Epithelial cell of proximal tubule (primary cell): ENCODE measurements around the gene ARL4D. TPM values are rescaled to one million over a fixed set of nuclear protein-coding genes. Genes with fewer than 3 reads are reported as not detected.

ENCODE experiments used
- DNase-seq: peaks from one replicate; pipeline ENCODE4 v3.0.0-alpha.2; 2011; ENCODE audit warnings: low read depth
- H3K4me3 ChIP-seq: 2 replicates; pipeline ENCODE4 v1.5.1; 2011; ENCODE audit warnings: low read depth, mild to moderate bottlenecking, low read length
- total RNA-seq: library from RNA; depleted of rRNA; stranded (reverse); fragments of >200 nt; gene quantifications from 2 replicates; pipeline ENCODE4 v1.2.3, GENCODE V29; 2015
- TF ChIP-seq, protein P1 (sequence below): conservative IDR thresholded peaks from 2 replicates; pipeline ENCODE4 v1.5.1; 2012; ENCODE audit warnings: low read depth, mild to moderate bottlenecking, low read length

ARL4D gene
- total RNA-seq, 1 donor from 2014 or later = 5.8 TPM

DNA sequence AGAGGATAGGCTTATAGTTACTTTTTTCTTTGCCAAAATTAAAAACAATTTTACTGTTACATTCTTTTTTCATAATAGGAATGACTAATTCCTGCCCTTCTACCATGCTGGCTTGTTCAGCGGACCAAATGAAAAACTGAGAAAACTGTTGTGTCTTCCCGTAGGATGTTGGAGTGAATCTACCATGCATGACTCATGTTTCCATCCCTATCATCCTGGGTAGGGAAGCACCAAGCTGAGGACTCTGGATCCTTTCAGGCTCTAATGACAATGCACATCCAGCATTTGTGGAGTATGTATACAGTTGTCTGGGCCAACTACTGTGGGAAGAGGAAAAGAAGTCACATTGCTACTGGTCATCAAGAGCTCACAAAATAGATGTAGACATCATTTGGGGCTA lies 43.9 kb downstream of the ARL4D start:
- TF ChIP-seq, protein P1, sequence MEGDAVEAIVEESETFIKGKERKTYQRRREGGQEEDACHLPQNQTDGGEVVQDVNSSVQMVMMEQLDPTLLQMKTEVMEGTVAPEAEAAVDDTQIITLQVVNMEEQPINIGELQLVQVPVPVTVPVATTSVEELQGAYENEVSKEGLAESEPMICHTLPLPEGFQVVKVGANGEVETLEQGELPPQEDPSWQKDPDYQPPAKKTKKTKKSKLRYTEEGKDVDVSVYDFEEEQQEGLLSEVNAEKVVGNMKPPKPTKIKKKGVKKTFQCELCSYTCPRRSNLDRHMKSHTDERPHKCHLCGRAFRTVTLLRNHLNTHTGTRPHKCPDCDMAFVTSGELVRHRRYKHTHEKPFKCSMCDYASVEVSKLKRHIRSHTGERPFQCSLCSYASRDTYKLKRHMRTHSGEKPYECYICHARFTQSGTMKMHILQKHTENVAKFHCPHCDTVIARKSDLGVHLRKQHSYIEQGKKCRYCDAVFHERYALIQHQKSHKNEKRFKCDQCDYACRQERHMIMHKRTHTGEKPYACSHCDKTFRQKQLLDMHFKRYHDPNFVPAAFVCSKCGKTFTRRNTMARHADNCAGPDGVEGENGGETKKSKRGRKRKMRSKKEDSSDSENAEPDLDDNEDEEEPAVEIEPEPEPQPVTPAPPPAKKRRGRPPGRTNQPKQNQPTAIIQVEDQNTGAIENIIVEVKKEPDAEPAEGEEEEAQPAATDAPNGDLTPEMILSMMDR = no peak
- DNase-seq = no peak
- no peak overlapping the region for H3K4me3 ChIP-seq

DNA sequence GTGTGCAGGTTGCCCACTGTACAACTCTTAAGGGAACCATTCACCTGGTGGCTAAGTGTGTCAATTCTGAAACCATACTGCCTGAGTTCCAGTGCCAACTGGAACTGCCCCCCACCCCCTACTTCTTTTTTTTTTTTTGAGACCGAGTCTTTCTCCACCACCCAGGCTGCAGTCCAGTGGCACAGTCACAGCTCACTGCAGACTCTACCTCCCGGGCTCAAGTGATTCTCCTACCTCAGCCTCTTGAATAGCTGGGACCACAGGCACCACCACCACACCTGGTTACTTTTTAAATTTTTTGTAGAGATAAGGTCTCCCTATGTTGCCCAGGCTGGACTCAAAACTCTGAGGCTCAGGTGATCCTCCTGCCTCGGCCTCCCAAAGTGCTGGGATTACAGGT lies 44.6 kb downstream of the ARL4D start:
- H3K4me3 ChIP-seq = no peak overlapping the region

DNA sequence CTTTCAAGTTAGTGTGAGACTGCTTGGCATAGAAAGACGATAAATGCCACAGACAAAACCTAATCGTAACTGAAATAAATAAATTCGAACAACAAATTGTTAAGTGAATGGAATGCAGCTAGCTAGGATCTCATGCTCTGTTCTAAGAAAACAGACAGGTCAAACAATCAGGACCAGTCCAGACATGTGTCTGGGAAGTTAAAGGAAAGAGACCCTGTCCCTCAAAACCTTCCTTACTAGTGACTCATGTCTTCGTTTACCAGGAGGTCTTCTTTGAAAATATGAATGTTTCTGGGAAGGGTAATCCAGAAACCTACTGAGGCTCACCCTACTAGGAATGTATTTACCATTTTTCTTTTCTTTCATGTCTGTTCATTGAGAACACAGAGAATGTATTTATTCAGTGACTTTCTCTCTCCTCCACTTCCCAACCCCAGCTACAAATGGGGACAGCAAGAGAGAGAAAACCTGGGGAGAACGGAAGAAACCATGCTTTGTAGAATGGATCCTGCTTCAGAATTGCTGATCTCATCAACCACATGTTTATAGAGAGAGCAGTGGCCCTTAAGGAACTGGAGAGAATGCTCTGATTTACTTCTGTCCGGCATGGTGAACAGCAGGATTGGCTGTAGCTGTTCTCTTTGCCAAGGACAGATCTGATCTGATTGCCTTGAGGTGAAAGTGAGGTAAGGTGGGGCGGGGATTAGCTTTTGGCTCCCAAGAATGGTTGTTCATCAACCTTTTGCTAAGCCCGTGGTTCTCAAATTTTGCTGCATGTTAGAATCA lies 45.6 kb downstream of the ARL4D start:
- DNase-seq = no peak
- TF ChIP-seq, protein P1 = no peak

More for the DNA sequence above, 44.6 kb downstream of the ARL4D start:
- TF ChIP-seq, protein P1 = no peak
- no peak for DNase-seq

DNA sequence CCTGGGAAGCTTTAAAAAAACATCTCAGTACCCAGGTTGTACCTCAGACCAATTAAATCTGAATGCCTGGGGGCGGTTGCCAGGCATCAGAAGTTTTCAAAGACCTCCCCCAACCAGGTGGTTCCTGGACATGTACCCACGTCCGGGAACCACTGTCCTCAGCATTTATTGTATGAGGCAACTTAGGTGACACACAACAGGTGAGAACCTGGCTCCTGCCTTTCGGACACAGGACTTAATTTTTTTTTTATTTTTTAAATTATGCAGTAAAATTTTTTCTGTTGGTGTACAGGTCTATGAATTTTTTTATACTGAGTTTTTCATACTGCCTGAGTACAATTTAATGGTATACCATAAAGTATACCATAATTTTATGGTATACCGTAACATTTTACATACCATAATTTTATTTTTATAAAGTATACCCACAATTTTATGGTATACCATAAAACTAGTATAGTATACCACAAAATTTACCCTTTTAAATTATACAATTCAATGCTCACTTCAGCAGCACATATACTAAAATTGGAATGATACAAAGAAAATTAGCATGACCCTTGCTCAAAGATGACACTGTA lies 46.3 kb downstream of the ARL4D start:
- no peak overlapping the region for H3K4me3 ChIP-seq
- no peak for DNase-seq
- TF ChIP-seq, protein P1 = no peak

More for the DNA sequence above, 45.6 kb downstream of the ARL4D start:
- no peak overlapping the region for H3K4me3 ChIP-seq

DNA sequence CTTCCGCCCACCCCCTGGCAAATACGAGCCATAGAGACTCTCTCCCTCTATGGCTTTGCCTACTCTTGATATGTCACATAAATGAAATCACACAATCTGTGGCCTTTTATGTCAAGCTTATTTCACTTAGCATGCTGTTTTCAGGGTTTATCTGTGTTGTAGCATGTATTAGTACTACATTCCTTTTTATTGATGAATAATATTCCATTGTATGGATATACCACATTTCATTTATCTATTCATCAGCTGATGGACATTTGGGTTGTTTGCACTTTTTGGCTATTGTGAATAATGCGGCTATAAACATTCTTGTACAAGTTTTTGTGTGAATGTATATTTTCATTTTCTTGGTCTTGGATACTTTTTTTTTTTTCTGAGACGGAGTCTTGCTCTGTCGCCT lies 48.0 kb downstream of the ARL4D start:
- DNase-seq = no peak
- TF ChIP-seq, protein P1 = no peak

DNA sequence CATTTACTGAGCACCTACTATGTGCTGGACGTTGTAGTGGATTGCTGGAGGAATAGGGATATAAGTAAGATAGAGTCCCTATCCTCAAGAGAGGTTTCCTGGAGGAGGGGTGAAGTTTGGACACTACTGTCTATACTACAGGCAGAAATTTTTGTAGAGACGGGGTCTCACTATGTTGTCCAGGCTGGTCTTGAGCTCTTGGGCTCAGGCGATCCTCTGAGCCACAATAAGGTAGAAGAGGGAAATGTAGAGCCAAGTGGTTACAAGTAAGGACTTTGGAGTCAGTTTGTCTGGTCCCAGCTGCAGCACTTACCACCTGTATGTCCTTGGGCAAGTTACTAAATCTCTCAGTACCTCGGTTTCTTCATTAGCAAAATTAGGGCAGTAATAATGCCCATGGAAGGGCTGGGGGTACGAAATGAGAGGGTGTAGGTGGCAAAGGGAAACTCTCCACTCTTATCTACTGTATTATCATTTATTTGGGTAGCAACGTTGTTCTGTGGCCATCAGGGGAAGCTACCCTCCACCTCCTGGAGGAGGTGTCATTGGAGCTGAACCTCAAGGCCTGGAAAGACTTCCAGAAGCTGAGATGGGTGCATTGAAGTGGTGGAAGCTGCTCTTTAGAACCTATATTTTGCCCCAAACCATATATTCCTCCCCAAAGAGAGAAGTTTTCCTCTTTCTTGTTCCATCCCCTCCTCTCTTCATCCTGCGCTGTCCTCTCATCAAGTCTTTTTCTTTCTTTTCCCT lies 50.1 kb downstream of the ARL4D start:
- H3K4me3 ChIP-seq = no peak overlapping the region
- TF ChIP-seq, protein P1 = no peak
- DNase-seq = no peak

More for the DNA sequence above, 48.0 kb downstream of the ARL4D start:
- no peak overlapping the region for H3K4me3 ChIP-seq
